ENCODE measurements around the gene NUMBL. TPM values are rescaled to one million over a fixed set of nuclear protein-coding genes. Genes with fewer than 3 reads are reported as not detected.

The NUMBL gene
- total and polyA plus RNA-seq, 4 donors = 9.8 to 95.4 (median 61.0) TPM

DNA sequence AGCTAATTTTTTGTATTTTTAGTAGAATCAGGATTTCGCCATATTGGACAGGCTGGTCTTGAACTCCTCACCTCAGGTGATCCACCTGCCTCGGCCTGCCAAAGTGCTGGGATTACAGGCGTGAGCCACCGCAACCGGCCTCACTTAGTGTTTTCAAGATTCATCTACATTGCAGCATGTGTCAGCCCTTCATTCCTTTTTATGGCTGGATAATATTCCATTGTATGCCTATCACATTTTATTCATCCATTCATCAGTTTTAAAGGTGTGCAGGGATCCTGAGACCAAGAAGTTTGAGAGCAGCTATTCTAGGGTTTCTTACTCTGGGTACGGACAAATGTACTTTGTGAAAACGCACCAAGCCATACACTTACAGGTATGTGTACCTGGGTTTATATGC, 17.2 kb upstream of the NUMBL start:
- 95 to 96% methylated on average over 7 of the region's 7 CpGs for WGBS, 2 donors
- H3K27me3 ChIP-seq (ENCODE audit: control insufficient read depth in 1 of 2, insufficient read depth in 2 of 2, low read length in 1 of 2) = no peaks in the 10 kb centered on the region
- no peak overlapping the region for H3K27ac ChIP-seq (ENCODE audit: low read depth in 1 of 2, low read length in 2 of 2)
- H3K4me1 ChIP-seq (ENCODE audit: control insufficient read depth in 1 of 2, insufficient read depth in 2 of 2, low read length in 2 of 2) = no peaks in the 10 kb centered on the region
- ATAC-seq (ENCODE audit: low FRiP score) = no peak
- peaks cover 3 to 6% of the 10 kb centered on the region in 2 donors for H3K36me3 ChIP-seq (ENCODE audit: control insufficient read depth in 1 of 2, insufficient read depth in 2 of 2, low read length in 1 of 2)
- no peak for DNase-seq
- intact Hi-C loops (cut with DNase I) = no loop called here
- H3K4me3 ChIP-seq (ENCODE audit: low read length in 2 of 2) = no peak overlapping the region
- no peaks in the 10 kb centered on the region for H3K9me3 ChIP-seq (ENCODE audit: control insufficient read depth, low read length)

DNA sequence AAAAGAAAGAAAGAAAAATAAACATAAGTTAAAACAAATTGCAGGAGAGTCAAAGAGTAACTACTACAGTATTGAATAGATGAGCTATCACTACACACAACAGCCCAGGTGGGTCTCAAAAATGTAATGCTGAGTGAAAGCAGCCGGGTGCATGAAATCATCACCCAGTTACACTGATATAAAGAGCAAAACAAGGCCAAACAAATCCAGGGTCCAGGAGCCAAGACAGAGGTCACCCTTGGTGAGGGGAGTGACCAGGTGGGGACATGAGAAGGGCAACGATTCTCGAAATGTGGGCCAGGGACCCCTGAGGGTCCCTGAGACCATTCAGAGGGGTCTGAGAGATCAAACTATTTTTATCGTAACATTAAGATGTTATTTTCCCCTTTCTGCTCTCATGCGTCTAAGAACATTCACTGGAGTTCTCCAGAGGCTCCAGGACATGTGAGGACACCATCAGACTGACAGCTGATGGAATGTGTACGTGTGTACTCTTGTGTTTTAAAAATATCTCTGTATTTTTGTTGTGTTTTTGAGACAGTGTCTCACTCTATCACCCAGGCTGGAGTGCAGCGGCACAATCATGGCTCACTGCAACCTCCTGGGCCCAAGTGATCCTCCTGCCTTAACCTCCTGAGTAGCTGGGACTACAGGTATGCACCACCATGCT, 15.6 kb upstream of the NUMBL start:
- intact Hi-C loops (cut with DNase I) = no loop called here
- no peaks in the 10 kb centered on the region for H3K9me3 ChIP-seq (ENCODE audit: control insufficient read depth, low read length)
- H3K4me3 ChIP-seq (ENCODE audit: low read length in 2 of 2) = no peak overlapping the region
- no peak overlapping the region for H3K27ac ChIP-seq (ENCODE audit: low read depth in 1 of 2, low read length in 2 of 2)
- H3K4me1 ChIP-seq (ENCODE audit: control insufficient read depth in 1 of 2, insufficient read depth in 2 of 2, low read length in 2 of 2) = no peaks in the 10 kb centered on the region
- H3K36me3 ChIP-seq (ENCODE audit: control insufficient read depth in 1 of 2, insufficient read depth in 2 of 2, low read length in 1 of 2) = peaks cover 3 to 10% of the 10 kb centered on the region in 2 donors
- DNase-seq (no peak), ATAC-seq (ENCODE audit: low FRiP score) (no peak)
- H3K27me3 ChIP-seq (ENCODE audit: control insufficient read depth in 1 of 2, insufficient read depth in 2 of 2, low read length in 1 of 2) = no peaks in the 10 kb centered on the region
- WGBS, 2 donors = 81 to 84% methylated on average over 7 of the region's 7 CpGs

- H3K4me3 ChIP-seq (ENCODE audit: low read length in 2 of 2) = no peak overlapping the region
- no peak overlapping the region for H3K27ac ChIP-seq (ENCODE audit: low read depth in 1 of 2, low read length in 2 of 2)
- no peaks in the 10 kb centered on the region for H3K9me3 ChIP-seq (ENCODE audit: control insufficient read depth, low read length)
- whole genome bisulfite sequencing, 2 donors = 90 to 91% methylated on average over 9 of the region's 9 CpGs
- peaks cover 3 to 10% of the 10 kb centered on the region in 2 donors for H3K36me3 ChIP-seq (ENCODE audit: control insufficient read depth in 1 of 2, insufficient read depth in 2 of 2, low read length in 1 of 2)
- no peaks in the 10 kb centered on the region for H3K4me1 ChIP-seq (ENCODE audit: control insufficient read depth in 1 of 2, insufficient read depth in 2 of 2, low read length in 2 of 2)
- peak; percentile 43 for ATAC-seq (ENCODE audit: low FRiP score)
- peak in 1 of 2 donors; percentile 84 for DNase-seq
- H3K27me3 ChIP-seq (ENCODE audit: control insufficient read depth in 1 of 2, insufficient read depth in 2 of 2, low read length in 1 of 2) = no peaks in the 10 kb centered on the region
- intact Hi-C loops (cut with DNase I) = no loop called here
These were observed 14.9 kb upstream of the NUMBL start for GRCh38 chr19:40705362-40705651.

DNA sequence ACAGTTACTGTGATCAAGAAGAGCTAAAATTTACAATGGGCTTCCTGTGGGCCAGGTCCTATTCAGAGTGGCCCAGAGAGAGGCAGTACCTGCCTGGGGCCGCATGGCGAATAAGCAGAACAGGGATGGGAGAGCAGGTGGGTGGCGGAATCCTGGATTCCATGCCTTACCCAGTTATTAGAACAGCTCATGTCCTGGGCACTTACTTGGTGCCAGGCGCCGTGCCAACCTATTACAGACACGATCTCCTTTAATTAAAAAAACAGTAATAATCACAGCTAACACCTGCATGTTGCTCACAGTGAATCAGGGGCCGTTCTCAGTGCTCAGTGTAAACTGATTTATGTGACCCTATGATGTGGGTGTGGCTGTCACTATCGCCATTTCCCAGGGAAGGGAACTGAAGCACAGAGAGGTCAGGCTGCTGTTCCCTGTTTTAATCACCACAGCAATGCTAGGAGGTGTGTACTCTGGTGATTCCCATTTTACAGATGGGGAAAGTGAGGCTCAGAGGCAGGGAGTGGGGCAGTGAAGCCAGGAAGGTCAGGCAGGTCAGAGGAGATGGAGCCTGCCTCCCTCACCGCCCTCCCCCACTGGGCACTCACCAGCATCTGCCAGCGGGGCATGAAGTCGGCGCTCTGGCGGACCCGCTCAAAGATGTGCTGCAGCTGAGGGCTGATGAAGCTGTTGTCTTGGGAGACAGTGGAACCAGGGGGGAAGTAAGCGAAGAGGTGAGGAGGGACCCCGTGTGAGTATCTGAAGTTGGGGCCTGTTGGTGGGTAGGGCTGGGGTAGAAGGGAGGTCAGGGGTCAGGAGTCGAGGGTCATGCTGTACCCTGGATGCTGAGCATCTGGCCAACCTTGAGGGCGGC, 14.3 kb upstream of the NUMBL start:
- Histone ChIP-seq H3K36me3 (ENCODE audit: control insufficient read depth in 1 of 2, insufficient read depth in 2 of 2, low read length in 1 of 2) (peaks cover 3 to 9% of the 10 kb centered on the region in 2 donors), H3K4me3 (ENCODE audit: low read length in 2 of 2) (no peak overlapping the region), H3K27me3 (ENCODE audit: control insufficient read depth in 1 of 2, insufficient read depth in 2 of 2, low read length in 1 of 2) (no peaks in the 10 kb centered on the region), H3K9me3 (ENCODE audit: control insufficient read depth, low read length) (no peaks in the 10 kb centered on the region), H3K4me1 (ENCODE audit: control insufficient read depth in 1 of 2, insufficient read depth in 2 of 2, low read length in 2 of 2) (no peaks in the 10 kb centered on the region), H3K27ac (ENCODE audit: low read depth in 1 of 2, low read length in 2 of 2) (no peak overlapping the region)
- intact Hi-C loops (cut with DNase I) = no loop called here
- 90 to 92% methylated on average over 18 of the region's 18 CpGs for WGBS, 2 donors
- ATAC-seq (ENCODE audit: low FRiP score) = no peak
- DNase-seq = no peak

- intact Hi-C loops (cut with DNase I) = no loop called here
- DNase-seq (no peak), ATAC-seq (ENCODE audit: low FRiP score) (no peak)
- H3K4me3 ChIP-seq (ENCODE audit: low read length in 2 of 2) = no peak overlapping the region
- no peaks in the 10 kb centered on the region for H3K4me1 ChIP-seq (ENCODE audit: control insufficient read depth in 1 of 2, insufficient read depth in 2 of 2, low read length in 2 of 2)
- no peak overlapping the region for H3K27ac ChIP-seq (ENCODE audit: low read depth in 1 of 2, low read length in 2 of 2)
- H3K9me3 ChIP-seq (ENCODE audit: control insufficient read depth, low read length) = no peaks in the 10 kb centered on the region
- 89 to 91% methylated on average over 23 to 24 of the region's 24 CpGs for WGBS, 2 donors
- H3K27me3 ChIP-seq (ENCODE audit: control insufficient read depth in 1 of 2, insufficient read depth in 2 of 2, low read length in 1 of 2) = no peaks in the 10 kb centered on the region
- H3K36me3 ChIP-seq (ENCODE audit: control insufficient read depth in 1 of 2, insufficient read depth in 2 of 2, low read length in 1 of 2) = peaks cover 0 to 12% of the 10 kb centered on the region in 2 donors
These were observed 12.7 kb upstream of the NUMBL start for GRCh38 chr19:40703029-40703755.

DNA sequence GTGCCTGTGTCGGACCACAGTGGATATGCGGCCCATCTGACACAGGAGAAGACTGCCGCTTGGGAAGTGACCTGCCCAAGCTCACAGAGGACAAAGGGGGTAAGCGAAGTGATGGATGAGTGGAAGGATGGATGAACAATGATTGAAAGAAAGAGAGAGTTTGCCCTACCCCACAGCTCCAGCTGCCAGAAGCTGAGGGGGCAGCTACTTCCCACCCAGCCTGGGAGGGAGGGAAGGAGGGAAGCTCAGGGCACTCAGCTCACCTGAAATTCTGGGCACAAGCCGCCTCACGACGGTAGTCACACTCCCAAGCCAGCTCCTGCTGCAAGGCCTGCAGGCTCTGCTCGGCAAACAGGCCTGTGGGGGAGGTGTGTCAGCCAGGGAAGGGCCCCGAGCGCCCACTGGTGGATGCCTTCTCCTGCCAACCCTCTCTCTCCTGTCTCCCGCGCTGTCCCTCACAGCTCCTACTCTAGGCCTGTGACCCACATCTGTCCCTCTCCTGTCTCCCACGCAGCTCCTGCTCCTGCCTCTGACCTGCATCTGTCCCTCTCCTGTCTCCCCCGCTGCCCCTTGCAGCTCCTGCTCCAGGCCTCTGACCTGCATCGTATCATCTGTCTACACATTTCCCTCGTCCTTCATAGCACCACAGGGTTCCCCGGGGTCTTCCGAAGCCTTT, 12.0 kb upstream of the NUMBL start:
- DNase-seq = no peak
- Histone ChIP-seq H3K27me3 (ENCODE audit: control insufficient read depth in 1 of 2, insufficient read depth in 2 of 2, low read length in 1 of 2) (no peaks in the 10 kb centered on the region), H3K36me3 (ENCODE audit: control insufficient read depth in 1 of 2, insufficient read depth in 2 of 2, low read length in 1 of 2) (peaks cover 0 to 12% of the 10 kb centered on the region in 2 donors), H3K27ac (ENCODE audit: low read depth in 1 of 2, low read length in 2 of 2) (no peak overlapping the region), H3K4me1 (ENCODE audit: control insufficient read depth in 1 of 2, insufficient read depth in 2 of 2, low read length in 2 of 2) (no peaks in the 10 kb centered on the region), H3K9me3 (ENCODE audit: control insufficient read depth, low read length) (no peaks in the 10 kb centered on the region), H3K4me3 (ENCODE audit: low read length in 2 of 2) (no peak overlapping the region)
- ATAC-seq (ENCODE audit: low FRiP score) = peak; percentile 23
- WGBS, 2 donors = 67 to 74% methylated on average over 15 to 18 of the region's 18 CpGs
- intact Hi-C loops (cut with DNase I) = no loop called here

- Histone ChIP-seq H3K9me3 (ENCODE audit: control insufficient read depth, low read length) (no peaks in the 10 kb centered on the region), H3K27ac (ENCODE audit: low read depth in 1 of 2, low read length in 2 of 2) (no peak overlapping the region), H3K4me1 (ENCODE audit: control insufficient read depth in 1 of 2, insufficient read depth in 2 of 2, low read length in 2 of 2) (no peaks in the 10 kb centered on the region), H3K4me3 (ENCODE audit: low read length in 2 of 2) (no peak overlapping the region), H3K36me3 (ENCODE audit: control insufficient read depth in 1 of 2, insufficient read depth in 2 of 2, low read length in 1 of 2) (peaks cover 0 to 12% of the 10 kb centered on the region in 2 donors), H3K27me3 (ENCODE audit: control insufficient read depth in 1 of 2, insufficient read depth in 2 of 2, low read length in 1 of 2) (no peaks in the 10 kb centered on the region)
- WGBS, 2 donors = 91 to 95% methylated on average over 6 of the region's 6 CpGs
- intact Hi-C loops (cut with DNase I) = no loop called here
- ATAC-seq (ENCODE audit: low FRiP score) (no peak), DNase-seq (no peak)
These were observed 11.3 kb upstream of the NUMBL start for GRCh38 chr19:40701758-40702157.

GRCh38 chr19:40700083-40700482, 9.6 kb upstream of the NUMBL start:
- intact Hi-C loops (cut with DNase I) = no loop called here
- H3K27ac ChIP-seq (ENCODE audit: low read depth in 1 of 2, low read length in 2 of 2) = no peak overlapping the region
- ATAC-seq (ENCODE audit: low FRiP score) (peak; percentile 19), DNase-seq (no peak)
- no peaks in the 10 kb centered on the region for H3K4me1 ChIP-seq (ENCODE audit: control insufficient read depth in 1 of 2, insufficient read depth in 2 of 2, low read length in 2 of 2)
- no peaks in the 10 kb centered on the region for H3K9me3 ChIP-seq (ENCODE audit: control insufficient read depth, low read length)
- no peaks in the 10 kb centered on the region for H3K27me3 ChIP-seq (ENCODE audit: control insufficient read depth in 1 of 2, insufficient read depth in 2 of 2, low read length in 1 of 2)
- no peak overlapping the region for H3K4me3 ChIP-seq (ENCODE audit: low read length in 2 of 2)
- peaks cover 0 to 11% of the 10 kb centered on the region in 2 donors for H3K36me3 ChIP-seq (ENCODE audit: control insufficient read depth in 1 of 2, insufficient read depth in 2 of 2, low read length in 1 of 2)
- WGBS, 2 donors = 92 to 94% methylated on average over 9 of the region's 9 CpGs
